HG03060 (cell line): ENCODE measurements around the gene KCNJ6.
"Not testable (repeated sequence)": the region's sequence is repeated elsewhere in the genome, so short reads cannot be mapped to it uniquely, and the experiment has no call there.

ENCODE experiments used
- ATAC-seq: cut with Tn5 transposase; IDR thresholded peaks from one replicate; pipeline ENCODE4 v1.9.1; 2021; ENCODE audit warnings: low read depth, moderate number of reproducible peaks; ENCODE audit not compliant: unreplicated experiment

The KCNJ6 gene, protein sequence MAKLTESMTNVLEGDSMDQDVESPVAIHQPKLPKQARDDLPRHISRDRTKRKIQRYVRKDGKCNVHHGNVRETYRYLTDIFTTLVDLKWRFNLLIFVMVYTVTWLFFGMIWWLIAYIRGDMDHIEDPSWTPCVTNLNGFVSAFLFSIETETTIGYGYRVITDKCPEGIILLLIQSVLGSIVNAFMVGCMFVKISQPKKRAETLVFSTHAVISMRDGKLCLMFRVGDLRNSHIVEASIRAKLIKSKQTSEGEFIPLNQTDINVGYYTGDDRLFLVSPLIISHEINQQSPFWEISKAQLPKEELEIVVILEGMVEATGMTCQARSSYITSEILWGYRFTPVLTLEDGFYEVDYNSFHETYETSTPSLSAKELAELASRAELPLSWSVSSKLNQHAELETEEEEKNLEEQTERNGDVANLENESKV

DNA sequence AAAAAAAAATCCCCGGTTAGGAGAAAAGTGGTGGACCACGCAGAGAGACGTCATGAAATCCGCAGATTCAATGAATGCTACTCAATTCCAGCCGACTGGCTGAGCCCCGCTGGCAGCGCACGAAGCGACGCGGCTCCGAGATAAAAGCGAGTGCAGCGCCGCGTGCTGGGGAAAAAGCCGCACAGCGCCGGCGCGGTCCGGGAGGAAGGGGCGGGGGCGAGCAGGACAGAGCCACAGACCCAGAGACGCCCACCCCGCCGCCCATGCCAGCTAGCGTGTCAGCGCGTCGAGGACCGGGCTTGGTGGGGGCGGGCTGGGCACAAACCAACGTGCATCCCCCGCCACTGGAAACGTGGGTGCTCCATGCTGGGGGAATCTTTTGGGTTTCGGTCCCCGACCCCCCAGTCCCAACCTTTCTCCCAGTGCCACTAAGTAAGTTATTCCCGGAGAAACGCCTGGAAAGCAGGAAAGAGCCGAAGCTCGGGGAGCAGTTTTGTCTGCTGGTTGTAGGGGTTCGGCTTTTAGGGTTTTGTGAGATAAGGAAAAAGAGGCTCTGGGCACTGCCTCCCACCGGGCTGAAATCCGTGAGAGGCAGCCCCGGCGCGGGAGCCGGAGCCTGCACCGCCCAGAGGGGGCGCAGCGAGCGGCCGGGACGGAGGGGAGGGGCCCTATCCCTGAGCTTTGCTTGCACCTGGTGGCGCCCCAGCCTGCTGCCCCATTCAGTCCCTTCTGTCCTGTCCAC, at the start of gene KCNJ6:
TSS of gene KCNJ6 (minus strand) at position 148 of the 742 bp plus-strand sequence. CDS start 75,775 bp downstream, outside the sequence.
- ATAC-seq: no peak

DNA sequence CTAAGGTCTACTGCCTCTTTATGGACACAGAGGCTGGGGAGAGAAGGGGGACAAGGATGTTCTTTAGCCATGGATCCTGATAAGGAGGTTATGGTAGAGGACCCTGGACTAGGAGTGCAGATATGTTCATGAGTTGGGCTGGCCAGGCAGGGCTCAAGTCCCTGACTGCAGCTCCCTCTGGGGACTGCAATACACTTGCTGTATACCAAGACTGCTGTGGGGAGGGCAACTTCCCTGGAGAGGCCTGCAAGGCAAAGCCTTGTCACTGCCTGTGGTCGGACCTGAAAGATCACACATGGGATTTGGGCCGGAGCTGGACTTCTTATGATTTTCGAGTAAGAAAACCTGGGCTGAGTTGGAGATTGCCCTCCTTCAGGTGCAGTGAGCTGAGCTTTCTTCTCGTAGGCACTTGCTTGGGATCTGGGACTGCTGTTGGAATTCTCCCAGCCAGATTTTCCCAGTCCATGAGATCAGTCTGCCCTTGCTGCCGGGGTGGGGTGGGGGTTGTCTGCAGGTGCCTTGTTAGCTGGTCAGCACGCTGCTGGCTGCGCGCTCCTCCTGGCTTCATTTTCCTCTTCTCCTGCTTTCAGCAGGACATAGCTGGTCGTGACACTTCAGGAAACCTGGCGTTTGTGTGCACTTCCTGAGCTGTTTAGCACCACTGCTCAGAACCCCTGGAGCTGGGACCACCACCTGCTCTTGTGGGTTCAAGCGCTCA, 49.0 kb upstream of the KCNJ6 start:
- ATAC-seq: no peak

DNA sequence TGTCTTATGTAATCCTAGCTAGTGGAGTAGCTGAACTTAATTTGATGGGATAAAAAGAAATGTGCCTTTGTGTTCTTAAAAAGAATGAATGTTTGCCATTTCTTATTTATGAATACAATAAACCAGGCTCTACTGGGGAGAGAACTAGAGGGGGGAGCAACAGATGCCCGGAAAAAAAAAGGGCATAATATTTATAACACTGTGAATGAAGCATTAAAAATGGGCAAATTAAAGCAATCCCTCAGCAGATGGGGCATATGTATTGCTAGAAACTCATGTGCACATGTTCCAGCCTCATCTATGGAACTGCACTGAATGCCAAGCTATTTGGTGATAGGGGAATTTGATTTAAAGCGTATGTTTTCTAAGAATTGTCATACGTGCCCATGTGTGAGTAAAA, 42.3 kb upstream of the KCNJ6 start:
- ATAC-seq: no peak

DNA sequence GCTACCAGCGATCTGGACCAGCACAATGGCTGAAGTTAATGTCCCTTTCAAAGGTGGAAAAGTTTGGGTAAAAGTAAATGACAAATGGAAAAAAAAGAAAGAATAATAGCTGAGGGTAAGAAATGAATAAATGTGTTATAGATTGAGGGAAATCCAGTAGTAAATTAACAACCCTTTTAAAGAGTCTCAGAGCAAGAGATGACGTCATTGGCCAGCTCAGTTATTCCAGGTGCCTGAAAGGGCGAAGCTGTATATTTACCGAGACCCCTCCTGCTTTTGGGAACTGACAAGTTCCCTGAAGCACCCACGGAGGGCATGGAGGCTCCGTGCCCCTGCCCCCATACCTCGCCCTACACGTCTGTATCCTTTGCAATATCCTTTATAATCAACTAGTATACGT, 40.5 kb upstream of the KCNJ6 start:
- no peak for ATAC-seq

DNA sequence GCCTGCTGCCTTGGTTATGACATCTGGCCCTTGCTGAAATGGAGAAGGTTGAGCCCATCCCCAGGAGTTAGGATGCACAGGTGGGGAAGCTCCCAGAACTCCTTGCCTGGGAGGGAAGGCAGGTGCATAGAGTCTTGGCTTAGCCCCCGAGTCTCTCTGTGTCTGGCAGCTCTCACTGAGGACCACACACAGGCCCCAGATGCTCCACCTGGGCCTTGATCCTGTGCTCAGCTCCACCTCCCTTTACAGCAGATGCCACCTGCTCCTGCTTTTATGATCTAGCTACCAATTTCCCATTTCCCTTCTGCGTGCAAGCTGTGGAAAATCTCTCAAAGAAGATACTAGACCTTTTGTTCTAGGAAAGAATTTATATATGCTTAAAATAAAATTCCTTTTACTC, 28.8 kb upstream of the KCNJ6 start:
- no peak for ATAC-seq

DNA sequence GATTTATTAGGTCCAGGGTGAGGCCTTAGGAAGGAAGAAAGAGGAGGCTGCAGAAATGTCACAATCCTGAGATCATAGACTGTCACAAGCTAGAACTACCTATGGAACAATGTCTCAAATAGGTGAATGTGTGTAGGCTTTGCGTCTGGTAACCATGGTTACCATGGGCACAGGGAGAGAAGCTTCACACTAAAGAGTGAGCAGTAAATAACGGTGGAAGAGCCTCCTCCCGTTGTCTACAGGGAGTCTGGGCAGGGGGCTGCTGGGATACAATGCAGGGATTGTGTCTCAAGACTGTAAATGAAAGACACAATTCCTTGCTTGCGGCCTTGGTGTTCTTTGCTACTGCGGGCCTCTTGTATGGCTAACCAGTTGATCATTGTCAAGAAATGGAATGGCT, 28.2 kb upstream of the KCNJ6 start:
- ATAC-seq: no peak

DNA sequence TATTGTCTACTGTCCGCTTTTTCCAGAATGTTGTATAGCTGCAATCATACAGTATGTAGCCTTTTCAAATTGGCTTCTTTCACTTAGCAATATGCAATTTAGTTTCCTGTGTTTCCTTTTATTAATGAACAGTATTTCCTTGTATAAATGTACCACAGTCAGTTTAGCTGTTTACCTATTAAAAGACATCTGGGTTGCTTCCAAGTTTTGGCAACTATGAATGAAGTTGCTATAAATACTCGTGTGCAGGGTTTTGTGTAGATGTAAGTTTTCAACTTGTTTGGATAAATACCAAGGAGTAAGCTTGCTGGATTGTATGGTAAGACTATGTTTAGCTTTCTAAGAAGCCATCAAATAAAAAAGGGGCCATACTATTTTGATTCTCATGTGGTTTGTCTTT, 24.4 kb upstream of the KCNJ6 start:
- no peak for ATAC-seq

DNA sequence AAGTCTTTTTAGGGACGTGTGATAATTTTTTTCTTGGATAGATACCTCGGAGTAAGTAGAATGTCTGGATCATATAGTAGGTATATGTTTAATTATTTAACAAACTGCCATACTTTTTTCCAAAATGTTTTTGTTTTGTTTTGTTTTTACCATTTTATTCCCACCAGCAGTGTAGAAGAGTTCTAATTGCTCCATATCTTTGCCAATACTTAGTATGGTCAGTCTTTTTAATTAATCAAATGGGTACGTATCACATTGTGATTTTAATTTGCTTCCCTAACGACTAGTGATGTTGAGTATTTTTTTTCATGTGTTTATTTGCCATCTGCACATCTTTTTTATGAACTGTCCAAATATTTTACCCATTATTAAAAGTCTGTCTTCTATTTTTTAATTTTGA, 23.6 kb upstream of the KCNJ6 start:
- ATAC-seq: no peak

DNA sequence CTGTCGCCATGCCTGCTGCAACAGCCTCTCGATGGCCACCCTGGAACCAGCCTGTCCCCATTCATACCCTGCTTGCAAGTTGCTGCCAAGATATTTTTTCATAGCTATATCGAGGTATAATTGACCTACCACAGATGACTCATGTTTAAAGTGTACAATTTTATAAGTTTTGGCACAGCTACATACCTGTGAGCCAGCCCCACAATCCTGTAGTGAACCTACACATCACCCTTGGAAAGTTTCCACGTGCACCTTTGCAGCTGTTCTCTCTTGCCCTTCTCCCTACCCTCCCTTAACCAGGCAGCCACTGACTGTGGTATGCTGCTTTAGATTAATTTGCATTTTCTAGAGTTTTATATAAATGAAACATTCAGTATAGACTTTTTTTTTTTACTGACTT, 23.0 kb upstream of the KCNJ6 start:
- no peak for ATAC-seq

DNA sequence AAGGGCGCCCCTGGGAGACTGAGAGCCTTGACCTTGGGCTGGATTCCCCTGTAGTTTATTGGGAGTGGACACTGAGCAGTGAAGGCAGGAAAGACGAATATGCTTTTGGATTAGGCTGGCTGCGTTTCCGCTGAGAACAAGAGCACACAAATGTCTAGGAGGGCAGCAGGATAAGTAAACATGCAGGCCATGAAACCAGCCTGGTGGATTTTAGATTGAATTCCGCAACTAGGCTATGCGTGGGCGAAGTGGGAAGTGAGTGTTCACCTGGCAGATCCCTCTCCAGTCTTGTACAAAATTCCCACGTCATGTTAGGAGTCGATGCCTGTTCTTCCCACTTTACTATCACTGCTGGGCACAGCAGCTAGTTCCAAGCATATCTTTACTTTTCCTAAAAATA, 21.4 kb upstream of the KCNJ6 start:
- no peak for ATAC-seq

DNA sequence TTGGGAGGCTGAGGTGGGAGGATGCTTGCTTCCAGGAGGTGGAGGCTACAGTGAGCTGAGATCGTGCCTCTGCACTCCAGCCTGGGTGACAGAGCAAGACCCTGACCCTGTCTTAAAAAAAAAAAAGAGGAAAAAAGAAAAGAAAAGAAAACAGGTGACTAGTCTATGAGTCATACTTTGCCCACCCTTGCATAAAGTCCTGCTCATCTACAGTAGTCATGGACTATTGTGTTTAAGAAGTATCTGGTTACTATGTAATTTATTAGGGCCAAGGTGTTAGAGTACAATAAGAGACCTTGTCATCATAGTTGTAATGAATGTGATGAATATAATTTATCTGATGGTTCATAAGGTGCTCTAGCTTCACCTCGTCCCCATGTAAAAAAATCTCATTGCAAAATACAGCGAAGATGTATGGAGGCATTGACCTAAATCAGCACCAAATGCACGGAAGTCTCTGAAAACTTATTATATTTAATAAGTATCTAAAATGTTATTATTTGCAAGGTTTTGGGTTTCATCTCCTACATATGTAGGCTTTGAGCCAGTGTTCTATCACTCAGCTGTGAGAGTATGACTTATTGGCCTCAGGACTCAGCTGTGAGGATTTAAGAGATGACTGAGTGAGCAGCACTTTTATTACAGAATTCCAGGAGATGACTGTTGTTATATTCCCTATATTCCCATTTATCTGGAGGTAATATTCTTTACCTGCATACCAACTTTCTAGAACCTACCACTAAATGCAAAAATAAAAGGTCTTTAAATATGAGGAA, 19.9 kb upstream of the KCNJ6 start:
- ATAC-seq: no peak

DNA sequence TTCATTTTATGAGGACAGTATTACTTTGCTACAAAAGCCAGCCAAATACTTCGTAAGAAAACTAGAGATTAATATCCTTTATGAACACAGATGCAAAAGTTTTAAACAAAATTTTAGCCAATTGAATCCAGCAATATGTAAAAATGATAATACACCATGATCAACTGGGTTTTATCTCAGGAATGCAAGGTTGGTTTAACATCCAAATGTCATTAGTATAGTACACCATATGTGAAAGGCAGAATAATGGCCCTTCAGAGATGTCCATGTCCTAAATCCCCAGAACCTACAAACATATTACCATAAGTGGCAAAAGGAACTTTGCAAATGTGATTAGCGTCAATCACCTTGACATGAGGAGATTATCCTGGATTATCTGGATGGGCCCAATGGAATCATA, 16.7 kb upstream of the KCNJ6 start:
- ATAC-seq: no peak

DNA sequence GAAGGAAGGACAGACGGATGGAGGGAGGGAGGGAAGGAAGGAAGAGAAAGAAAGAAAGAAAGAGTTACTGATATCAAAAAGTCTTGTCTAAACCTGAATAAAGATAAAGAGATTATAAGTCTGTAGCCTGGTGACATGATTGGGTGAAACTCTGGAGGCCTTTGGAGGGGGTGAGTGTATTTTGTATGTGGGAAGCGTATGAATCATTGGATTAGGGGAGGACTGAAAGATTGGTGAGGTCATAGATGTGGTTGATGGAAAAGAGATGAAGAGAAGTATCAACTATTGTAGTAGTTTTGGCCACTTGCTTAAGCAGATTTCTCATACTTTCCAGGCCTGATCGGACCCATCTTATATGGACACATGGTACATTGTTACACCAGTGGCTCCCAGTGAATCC, 11.5 kb upstream of the KCNJ6 start:
- ATAC-seq: no peak

DNA sequence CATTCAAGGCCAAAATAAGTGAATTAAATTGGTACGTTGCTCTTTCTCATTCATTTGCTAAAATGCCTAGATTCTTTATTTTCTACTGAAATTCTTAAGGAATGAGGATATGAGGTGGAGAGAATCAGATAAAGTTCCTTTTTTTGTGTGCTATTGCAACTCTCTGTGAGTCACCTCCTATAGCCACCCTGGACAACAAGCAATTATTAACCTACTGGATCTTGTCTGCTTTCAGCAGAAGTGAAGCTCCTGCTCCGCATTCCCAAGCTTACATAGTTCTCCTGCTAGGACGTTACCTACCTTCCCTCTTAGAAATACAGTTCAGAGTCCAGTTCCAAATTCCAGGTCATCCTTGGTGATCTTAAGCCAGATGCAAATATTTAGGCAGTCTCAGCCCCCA, 4.8 kb upstream of the KCNJ6 start:
- ATAC-seq: no peak

DNA sequence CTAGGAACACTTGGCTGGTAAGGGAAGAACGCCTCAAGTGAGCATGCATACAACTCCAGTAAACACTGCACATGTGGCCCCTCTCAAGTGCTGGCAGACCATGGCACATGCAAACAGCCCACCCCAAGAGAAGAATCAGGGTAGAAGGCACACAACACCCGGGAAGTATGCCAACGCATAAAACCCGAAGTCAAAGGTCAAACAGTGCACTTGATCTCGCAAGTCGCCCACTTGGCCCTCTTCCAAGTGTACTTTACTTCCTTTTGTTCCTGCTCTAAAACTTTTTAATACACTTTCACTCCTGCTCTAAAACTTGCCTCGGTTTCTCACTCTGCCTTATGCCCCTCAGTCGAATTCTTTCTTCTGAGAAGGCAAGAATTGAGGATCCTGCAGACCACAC, 4.0 kb upstream of the KCNJ6 start:
- not testable (repeated sequence) for ATAC-seq

DNA sequence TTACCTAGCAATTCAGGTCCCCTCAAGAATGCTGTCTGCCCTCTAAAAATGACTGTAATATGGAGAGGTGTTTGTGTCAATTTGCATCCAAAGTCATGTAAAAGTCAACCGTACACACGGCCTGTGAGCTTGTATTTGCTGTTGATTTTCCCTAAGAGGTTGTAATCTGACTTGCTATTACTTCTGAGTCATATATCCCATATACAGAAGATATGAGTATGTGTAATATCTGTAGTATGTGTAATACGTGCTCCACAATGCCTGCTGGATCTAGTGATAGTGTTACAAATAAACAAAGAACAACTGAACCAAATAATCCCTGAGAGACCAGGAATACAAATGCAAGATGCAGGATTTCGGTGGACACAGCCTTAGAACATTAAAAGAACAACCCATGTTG, 1.4 kb upstream of the KCNJ6 start:
- no peak for ATAC-seq

DNA sequence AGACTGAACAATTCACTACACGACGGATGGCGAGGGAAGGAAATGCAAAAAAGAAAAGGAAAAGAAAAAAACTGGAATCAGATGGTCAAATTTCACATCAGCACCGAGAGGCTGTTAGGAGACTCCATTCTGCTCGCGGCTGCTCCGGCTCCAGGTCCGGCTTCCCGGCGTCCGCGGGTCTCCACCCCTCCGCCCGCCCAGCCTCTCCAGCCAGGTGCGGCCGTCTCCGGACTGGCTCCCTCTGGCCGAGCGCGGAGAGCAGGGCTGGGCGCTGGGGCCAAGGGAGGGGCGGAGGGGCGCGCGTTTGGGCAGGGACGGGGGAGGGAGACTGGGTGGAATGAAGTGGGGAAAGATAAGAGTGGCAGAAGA, 332 bp downstream of the KCNJ6 start:
- ATAC-seq: no peak

DNA sequence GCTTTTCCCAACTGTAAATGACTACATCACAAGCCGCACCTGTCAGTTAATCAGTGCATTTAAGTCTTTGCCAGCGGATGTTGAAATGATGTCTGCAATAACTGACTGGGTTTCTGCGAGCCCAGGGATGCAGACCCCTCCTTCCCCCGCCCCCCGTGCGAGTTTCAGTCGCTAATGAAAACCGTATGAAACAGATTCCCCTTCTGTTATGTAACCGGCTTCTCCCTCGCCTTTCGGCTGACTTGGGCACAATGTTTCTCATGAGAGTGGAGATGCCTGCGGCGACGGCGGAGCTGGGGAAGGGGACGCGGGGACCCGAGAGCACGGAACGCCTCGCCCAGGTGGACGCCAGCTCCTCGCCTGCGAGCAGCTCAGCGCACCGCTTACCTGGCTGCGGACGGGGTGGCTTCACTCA, 753 bp downstream of the KCNJ6 start:
- no peak for ATAC-seq

DNA sequence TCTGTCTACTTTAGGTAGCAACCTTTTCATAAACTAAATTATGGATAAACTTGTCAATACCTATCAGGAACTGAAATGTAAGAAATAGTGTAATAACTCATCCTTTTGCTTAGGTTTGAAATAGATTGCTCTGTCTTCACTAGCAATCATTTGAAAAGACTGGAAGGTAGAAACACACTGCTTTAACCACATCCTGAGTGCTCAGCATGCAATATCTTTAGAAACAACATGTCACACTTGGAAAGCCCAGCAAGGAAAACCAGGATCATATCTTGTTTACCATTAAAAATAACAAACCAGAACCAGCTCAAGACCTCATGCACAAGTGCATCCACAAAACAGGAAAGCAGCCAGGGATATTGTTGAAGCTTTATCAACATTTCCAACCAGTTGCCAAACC, 3.6 kb downstream of the KCNJ6 start:
- no peak for ATAC-seq

DNA sequence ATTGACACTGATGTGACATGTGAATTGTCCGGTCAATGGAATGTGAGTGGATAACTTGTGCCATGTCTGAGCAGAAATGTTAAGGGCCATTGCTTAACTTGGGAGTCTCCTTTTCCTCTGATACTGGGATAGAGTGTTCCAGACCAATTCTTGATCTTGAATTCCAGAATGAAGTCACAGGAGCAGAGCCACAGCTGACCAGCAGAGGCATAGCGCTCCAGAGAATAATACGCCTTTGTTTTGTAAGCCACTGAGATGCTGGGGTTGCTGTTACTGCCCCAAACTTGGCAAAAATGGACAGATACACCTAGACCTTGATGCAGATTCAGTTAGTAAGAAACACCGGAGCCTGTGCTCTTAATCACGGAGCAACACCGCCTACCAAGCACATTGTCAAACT, 6.3 kb downstream of the KCNJ6 start:
- ATAC-seq: no peak

DNA sequence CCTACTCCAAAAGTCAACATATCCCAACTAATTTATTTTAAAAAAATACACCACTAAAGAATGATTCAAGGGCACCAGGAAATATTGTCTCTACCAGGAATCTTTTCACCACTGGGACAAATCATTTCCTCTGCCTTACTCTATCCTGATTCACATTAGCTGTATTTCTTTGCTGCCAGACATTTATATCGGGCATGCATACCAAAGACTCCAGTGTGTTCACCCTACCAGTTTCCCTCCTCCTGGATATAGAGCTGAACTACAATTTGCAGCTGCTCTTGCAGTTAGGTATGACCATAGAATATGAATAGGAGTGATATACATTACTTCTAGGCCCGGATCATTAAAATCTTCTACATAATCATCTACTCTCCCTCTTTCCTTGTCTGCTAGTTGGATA, 7.6 kb downstream of the KCNJ6 start:
- no peak for ATAC-seq
